HEK293 (cell line): ENCODE measurements around the gene HOXA10.

Experiments
- KLF1 ChIP-seq: fragments of 450-650 bp; formaldehyde crosslinking; IDR thresholded peaks from 2 replicates; pipeline ENCODE4 v1.5.1; 2016; ENCODE audit warnings: missing biosample characterization, missing genetic modification characterization
- YY1 ChIP-seq: fragments of 450-650 bp; formaldehyde crosslinking; IDR thresholded peaks from 2 replicates; pipeline ENCODE4 v1.5.1; 2018; ENCODE audit warnings: missing biosample characterization, missing genetic modification characterization
- ZBTB1 ChIP-seq: fragments of 450-650 bp; formaldehyde crosslinking; IDR thresholded peaks from 2 replicates; pipeline ENCODE4 v1.5.1; 2016; ENCODE audit warnings: missing biosample characterization, missing genetic modification characterization
- ZBTB8A ChIP-seq: fragments of 450-650 bp; formaldehyde crosslinking; IDR thresholded peaks from 2 replicates; pipeline ENCODE4 v1.5.1; 2016; ENCODE audit warnings: missing biosample characterization, missing genetic modification characterization
- ZNF239 ChIP-seq: fragments of 450-650 bp; formaldehyde crosslinking; IDR thresholded peaks from 2 replicates; pipeline ENCODE4 v1.5.1; 2016; ENCODE audit warnings: missing biosample characterization, missing genetic modification characterization
- ZNF350 ChIP-seq: fragments of 450-650 bp; formaldehyde crosslinking; IDR thresholded peaks from 2 replicates; pipeline ENCODE4 v1.5.0; 2017; ENCODE audit warnings: missing biosample characterization, mild to moderate bottlenecking, missing genetic modification characterization
- ZNF394 ChIP-seq: fragments of 450-650 bp; formaldehyde crosslinking; IDR thresholded peaks from 2 replicates; pipeline ENCODE4 v1.5.1; 2016; ENCODE audit warnings: missing biosample characterization, missing genetic modification characterization, mild to moderate bottlenecking, moderate library complexity, borderline replicate concordance
- ZNF624 ChIP-seq: fragments of 450-650 bp; formaldehyde crosslinking; IDR thresholded peaks from 2 replicates; pipeline ENCODE4 v1.5.1; 2017; ENCODE audit warnings: missing biosample characterization, missing genetic modification characterization
- ZNF777 ChIP-seq: fragments of 450-650 bp; formaldehyde crosslinking; IDR thresholded peaks from 2 replicates; pipeline ENCODE4 v1.5.1; 2017; ENCODE audit warnings: missing biosample characterization, missing genetic modification characterization, borderline replicate concordance
- TF ChIP-seq, protein P1 (sequence below): fragments of 450-650 bp; formaldehyde crosslinking; IDR thresholded peaks from 2 replicates; pipeline ENCODE4 v1.5.1; 2016; ENCODE audit warnings: missing biosample characterization, missing genetic modification characterization
- TF ChIP-seq, protein P2 (sequence below): fragments of 450-650 bp; formaldehyde crosslinking; IDR thresholded peaks from 2 replicates; pipeline ENCODE4 v1.5.1; 2016; ENCODE audit warnings: missing biosample characterization, missing genetic modification characterization, low read depth
- TF ChIP-seq, protein P3 (sequence below): fragments of 450-650 bp; formaldehyde crosslinking; IDR thresholded peaks from 2 replicates; pipeline ENCODE4 v1.5.1; 2016; ENCODE audit warnings: missing biosample characterization, missing genetic modification characterization
- TF ChIP-seq, protein P4 (sequence below): fragments of 450-650 bp; formaldehyde crosslinking; IDR thresholded peaks from 2 replicates; pipeline ENCODE4 v1.5.1; 2016; ENCODE audit warnings: missing biosample characterization, missing genetic modification characterization
- TF ChIP-seq, protein P5 (sequence below): fragments of 450-650 bp; formaldehyde crosslinking; IDR thresholded peaks from 2 replicates; pipeline ENCODE4 v1.5.1; 2016; ENCODE audit warnings: missing biosample characterization, missing genetic modification characterization

DNA sequence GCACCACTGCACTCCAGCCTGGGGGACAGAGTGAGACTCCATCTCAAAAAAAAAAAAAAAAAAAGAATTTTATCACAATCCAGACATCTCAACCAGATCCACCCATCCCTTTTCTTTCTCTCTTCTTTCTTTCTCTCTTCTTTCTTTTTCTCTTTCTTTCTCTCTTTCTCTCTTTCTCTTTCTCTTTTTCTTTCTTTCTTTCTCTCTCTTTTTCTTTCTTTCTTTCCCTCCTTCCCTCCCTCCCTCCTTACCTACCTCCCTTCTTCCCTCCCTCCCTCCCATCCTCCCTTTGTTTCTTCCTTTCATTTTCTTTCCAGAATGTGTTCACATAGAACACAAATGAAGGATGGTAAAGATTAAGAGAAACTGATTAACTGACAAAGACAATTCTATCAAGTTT, 43.8 kb upstream of the HOXA10 start:
- TF ChIP-seq, protein P1, sequence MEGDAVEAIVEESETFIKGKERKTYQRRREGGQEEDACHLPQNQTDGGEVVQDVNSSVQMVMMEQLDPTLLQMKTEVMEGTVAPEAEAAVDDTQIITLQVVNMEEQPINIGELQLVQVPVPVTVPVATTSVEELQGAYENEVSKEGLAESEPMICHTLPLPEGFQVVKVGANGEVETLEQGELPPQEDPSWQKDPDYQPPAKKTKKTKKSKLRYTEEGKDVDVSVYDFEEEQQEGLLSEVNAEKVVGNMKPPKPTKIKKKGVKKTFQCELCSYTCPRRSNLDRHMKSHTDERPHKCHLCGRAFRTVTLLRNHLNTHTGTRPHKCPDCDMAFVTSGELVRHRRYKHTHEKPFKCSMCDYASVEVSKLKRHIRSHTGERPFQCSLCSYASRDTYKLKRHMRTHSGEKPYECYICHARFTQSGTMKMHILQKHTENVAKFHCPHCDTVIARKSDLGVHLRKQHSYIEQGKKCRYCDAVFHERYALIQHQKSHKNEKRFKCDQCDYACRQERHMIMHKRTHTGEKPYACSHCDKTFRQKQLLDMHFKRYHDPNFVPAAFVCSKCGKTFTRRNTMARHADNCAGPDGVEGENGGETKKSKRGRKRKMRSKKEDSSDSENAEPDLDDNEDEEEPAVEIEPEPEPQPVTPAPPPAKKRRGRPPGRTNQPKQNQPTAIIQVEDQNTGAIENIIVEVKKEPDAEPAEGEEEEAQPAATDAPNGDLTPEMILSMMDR (tag by site-specific recombination) = no peak
- TF ChIP-seq, protein P2, sequence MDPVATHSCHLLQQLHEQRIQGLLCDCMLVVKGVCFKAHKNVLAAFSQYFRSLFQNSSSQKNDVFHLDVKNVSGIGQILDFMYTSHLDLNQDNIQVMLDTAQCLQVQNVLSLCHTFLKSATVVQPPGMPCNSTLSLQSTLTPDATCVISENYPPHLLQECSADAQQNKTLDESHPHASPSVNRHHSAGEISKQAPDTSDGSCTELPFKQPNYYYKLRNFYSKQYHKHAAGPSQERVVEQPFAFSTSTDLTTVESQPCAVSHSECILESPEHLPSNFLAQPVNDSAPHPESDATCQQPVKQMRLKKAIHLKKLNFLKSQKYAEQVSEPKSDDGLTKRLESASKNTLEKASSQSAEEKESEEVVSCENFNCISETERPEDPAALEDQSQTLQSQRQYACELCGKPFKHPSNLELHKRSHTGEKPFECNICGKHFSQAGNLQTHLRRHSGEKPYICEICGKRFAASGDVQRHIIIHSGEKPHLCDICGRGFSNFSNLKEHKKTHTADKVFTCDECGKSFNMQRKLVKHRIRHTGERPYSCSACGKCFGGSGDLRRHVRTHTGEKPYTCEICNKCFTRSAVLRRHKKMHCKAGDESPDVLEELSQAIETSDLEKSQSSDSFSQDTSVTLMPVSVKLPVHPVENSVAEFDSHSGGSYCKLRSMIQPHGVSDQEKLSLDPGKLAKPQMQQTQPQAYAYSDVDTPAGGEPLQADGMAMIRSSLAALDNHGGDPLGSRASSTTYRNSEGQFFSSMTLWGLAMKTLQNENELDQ (tag by site-specific recombination) = no peak
- no peak for TF ChIP-seq ZNF624 (tag by site-specific recombination)
- TF ChIP-seq ZNF350 (tag by site-specific recombination) = no peak
- TF ChIP-seq ZNF777 = no peak
- no peak for TF ChIP-seq ZBTB8A
- no peak for TF ChIP-seq KLF1 (tag by site-specific recombination)
- TF ChIP-seq ZBTB1 (tag by site-specific recombination) = no peak
- no peak for TF ChIP-seq YY1
- TF ChIP-seq, protein P3, sequence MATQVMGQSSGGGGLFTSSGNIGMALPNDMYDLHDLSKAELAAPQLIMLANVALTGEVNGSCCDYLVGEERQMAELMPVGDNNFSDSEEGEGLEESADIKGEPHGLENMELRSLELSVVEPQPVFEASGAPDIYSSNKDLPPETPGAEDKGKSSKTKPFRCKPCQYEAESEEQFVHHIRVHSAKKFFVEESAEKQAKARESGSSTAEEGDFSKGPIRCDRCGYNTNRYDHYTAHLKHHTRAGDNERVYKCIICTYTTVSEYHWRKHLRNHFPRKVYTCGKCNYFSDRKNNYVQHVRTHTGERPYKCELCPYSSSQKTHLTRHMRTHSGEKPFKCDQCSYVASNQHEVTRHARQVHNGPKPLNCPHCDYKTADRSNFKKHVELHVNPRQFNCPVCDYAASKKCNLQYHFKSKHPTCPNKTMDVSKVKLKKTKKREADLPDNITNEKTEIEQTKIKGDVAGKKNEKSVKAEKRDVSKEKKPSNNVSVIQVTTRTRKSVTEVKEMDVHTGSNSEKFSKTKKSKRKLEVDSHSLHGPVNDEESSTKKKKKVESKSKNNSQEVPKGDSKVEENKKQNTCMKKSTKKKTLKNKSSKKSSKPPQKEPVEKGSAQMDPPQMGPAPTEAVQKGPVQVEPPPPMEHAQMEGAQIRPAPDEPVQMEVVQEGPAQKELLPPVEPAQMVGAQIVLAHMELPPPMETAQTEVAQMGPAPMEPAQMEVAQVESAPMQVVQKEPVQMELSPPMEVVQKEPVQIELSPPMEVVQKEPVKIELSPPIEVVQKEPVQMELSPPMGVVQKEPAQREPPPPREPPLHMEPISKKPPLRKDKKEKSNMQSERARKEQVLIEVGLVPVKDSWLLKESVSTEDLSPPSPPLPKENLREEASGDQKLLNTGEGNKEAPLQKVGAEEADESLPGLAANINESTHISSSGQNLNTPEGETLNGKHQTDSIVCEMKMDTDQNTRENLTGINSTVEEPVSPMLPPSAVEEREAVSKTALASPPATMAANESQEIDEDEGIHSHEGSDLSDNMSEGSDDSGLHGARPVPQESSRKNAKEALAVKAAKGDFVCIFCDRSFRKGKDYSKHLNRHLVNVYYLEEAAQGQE (tag by site-specific recombination) = no peak
- TF ChIP-seq, protein P4, sequence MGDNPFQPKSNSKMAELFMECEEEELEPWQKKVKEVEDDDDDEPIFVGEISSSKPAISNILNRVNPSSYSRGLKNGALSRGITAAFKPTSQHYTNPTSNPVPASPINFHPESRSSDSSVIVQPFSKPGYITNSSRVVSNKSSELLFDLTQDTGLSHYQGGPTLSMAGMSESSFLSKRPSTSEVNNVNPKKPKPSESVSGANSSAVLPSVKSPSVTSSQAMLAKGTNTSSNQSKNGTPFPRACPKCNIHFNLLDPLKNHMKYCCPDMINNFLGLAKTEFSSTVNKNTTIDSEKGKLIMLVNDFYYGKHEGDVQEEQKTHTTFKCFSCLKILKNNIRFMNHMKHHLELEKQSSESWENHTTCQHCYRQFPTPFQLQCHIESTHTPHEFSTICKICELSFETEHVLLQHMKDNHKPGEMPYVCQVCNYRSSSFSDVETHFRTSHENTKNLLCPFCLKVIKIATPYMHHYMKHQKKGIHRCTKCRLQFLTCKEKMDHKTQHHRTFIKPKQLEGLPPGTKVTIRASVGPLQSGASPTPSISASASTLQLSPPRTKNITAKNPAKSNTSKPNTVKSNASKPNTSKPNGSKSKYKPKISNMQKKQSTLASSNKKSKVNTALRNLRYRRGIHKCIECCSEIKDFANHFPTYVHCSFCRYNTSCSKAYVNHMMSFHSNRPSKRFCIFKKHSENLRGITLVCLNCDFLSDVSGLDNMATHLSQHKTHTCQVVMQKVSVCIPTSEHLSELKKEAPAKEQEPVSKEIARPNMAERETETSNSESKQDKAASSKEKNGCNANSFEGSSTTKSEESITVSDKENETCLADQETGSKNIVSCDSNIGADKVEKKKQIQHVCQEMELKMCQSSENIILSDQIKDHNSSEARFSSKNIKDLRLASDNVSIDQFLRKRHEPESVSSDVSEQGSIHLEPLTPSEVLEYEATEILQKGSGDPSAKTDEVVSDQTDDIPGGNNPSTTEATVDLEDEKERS = no peak
- TF ChIP-seq ZNF394 (tag by site-specific recombination) = no peak
- TF ChIP-seq, protein P5, sequence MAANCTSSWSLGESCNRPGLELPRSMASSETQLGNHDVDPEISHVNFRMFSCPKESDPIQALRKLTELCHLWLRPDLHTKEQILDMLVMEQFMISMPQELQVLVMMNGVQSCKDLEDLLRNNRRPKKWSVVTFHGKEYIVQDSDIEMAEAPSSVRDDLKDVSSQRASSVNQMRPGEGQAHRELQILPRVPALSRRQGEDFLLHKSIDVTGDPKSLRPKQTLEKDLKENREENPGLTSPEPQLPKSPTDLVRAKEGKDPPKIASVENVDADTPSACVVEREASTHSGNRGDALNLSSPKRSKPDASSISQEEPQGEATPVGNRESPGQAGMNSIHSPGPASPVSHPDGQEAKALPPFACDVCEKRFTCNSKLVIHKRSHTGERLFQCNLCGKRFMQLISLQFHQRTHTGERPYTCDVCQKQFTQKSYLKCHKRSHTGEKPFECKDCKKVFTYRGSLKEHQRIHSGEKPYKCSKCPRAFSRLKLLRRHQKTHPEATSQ = no peak
- no peak for TF ChIP-seq ZNF239 (tag by site-specific recombination)
